Measurements from ENCODE around the gene CYP4F8. TPM values are rescaled to one million over a fixed set of nuclear protein-coding genes. Genes with fewer than 3 reads are reported as not detected.

The CYP4F8 gene
- total RNA-seq, 4 donors from 2014 or later: not detected

- no peak overlapping the region for H3K27ac ChIP-seq
- H3K27me3 ChIP-seq: no peaks in the 10 kb centered on the region
- TF ChIP-seq POLR2A (IDR thresholded peaks at IDR 0.05) (no peak), CTCF (IDR thresholded peaks at IDR 0.05) (no peak)
- H3K36me3 ChIP-seq: no peaks in the 10 kb centered on the region
- H3K9me3 ChIP-seq: no peaks in the 10 kb centered on the region
- no peaks in the 10 kb centered on the region for H3K4me1 ChIP-seq
- H3K4me3 ChIP-seq: no peak overlapping the region
- DNase-seq: no peak
These were observed 6.8 kb downstream of the CYP4F8 start for GRCh38 chr19:15621801-15622200.

GRCh38 chr19:15622991-15623390 lies 8.0 kb downstream of the CYP4F8 start:
- no peaks in the 10 kb centered on the region for H3K9me3 ChIP-seq
- TF ChIP-seq POLR2A (IDR thresholded peaks at IDR 0.05) (no peak), CTCF (IDR thresholded peaks at IDR 0.05) (peak in 1 of 6 experiments; percentile 2)
- no peaks in the 10 kb centered on the region for H3K36me3 ChIP-seq
- no peak overlapping the region for H3K4me3 ChIP-seq
- H3K4me1 ChIP-seq: no peaks in the 10 kb centered on the region
- H3K27me3 ChIP-seq: no peaks in the 10 kb centered on the region
- DNase-seq: peak in 1 of 3 donors; percentile 64
- H3K27ac ChIP-seq: no peak overlapping the region

- Histone ChIP-seq H3K27me3 (no peaks in the 10 kb centered on the region), H3K27ac (no peak overlapping the region), H3K9me3 (no peaks in the 10 kb centered on the region), H3K4me1 (no peaks in the 10 kb centered on the region), H3K4me3 (no peak overlapping the region), H3K36me3 (no peaks in the 10 kb centered on the region)
- no peak for DNase-seq
- TF ChIP-seq POLR2A (IDR thresholded peaks at IDR 0.05) (no peak), CTCF (IDR thresholded peaks at IDR 0.05) (no peak)
These were observed 8.8 kb downstream of the CYP4F8 start for GRCh38 chr19:15623711-15624318.

DNA sequence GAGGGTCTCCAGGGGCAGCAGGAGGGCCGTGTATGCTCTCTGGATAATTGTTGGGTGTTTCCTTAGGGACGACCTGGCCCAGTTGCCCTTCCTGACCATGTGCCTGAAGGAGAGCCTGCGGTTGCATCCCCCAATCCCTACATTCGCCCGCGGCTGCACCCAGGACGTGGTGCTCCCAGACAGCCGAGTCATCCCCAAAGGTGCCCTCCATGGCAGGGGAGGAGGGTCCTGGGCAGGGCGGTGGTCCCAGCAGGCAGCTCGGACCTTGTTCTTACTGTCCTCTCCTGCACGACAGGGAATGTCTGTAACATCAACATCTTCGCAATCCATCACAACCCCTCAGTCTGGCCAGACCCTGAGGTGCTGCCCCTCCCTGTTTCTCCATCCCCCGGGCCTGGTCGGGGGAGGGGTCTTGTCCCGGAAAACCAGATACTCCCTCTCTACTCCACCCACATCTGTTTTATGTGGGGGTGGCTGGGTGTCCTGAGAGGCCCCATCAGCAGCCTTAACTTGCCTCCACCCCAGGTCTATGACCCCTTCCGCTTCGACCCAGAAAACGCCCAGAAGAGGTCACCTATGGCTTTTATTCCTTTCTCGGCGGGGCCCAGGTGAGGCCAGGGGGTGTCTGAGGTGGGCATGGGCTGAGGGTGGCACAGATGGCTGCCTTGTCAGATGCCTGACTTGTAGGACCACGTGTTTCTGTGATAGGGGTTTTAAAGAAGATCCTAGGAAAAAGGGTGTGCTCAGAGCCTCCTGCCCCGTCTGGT lies 13.4 kb downstream of the CYP4F8 start:
- Histone ChIP-seq H3K4me3 (no peak overlapping the region), H3K9me3 (no peaks in the 10 kb centered on the region), H3K4me1 (no peaks in the 10 kb centered on the region), H3K27ac (no peak overlapping the region), H3K27me3 (no peaks in the 10 kb centered on the region), H3K36me3 (no peaks in the 10 kb centered on the region)
- TF ChIP-seq POLR2A (IDR thresholded peaks at IDR 0.05) (no peak), CTCF (IDR thresholded peaks at IDR 0.05) (no peak)
- DNase-seq: no peak

DNA sequence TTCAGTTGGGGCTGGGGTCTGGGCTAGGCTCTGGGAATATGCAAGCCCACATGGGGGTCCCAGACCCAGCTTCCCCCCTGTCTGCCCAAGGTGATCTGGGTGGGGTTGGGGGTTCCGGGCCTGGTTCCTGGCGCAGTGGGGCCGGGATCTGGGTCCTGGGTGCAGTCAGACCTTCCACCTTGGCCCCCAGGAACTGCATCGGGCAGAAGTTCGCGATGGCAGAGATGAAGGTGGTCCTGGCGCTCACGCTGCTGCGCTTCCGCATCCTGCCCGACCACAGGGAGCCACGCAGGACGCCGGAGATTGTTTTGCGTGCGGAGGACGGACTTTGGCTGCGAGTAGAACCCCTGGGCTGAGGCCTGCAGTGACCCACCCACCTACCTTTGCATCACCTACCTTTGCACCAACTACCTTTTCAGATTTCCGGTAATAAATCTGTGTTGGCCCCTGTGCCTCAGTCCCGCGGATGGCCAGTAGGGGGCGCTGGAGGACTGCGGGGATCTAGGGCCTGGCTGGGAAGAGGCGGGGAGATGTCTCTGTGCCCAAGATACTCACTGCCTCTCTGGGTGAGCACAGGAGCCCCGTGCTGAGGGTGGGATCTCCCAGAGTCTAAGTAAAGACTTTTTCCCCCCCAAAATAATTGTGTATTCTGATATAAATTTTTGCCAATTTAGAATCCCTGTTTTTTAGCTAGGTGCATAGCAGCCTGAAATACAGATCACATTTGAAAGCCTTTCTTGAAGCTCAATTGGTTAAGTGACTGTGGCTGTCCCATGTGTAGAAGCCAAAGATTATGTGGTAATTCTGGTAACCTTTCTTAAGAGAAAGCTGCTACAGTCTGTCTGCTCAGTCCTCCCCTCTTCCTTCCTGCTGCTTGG lies 14.2 kb downstream of the CYP4F8 start:
- Histone ChIP-seq H3K27ac (no peak overlapping the region), H3K9me3 (no peaks in the 10 kb centered on the region), H3K36me3 (no peaks in the 10 kb centered on the region), H3K4me1 (no peaks in the 10 kb centered on the region), H3K27me3 (no peaks in the 10 kb centered on the region), H3K4me3 (no peak overlapping the region)
- TF ChIP-seq CTCF (IDR thresholded peaks at IDR 0.05) (peak; percentile 79 to 99 (median 98)), POLR2A (IDR thresholded peaks at IDR 0.05) (no peak)
- DNase-seq: peak; percentile 82 to 94 (median 94)

All from Peyer's patch (tissue), 4 donors.